Adrenal gland (tissue), 5 donors: ENCODE measurements around the gene HAVCR2.

Experiments
- POLR2A ChIP-seq, 2 donors: fragments of 450-650 bp; IDR thresholded peaks; one replicate each; pipeline ENCODE4 v1.6.1; 2017; ENCODE audit warnings: antibody characterized with exemption in 2 of 2, mild to moderate bottlenecking in 2 of 2, moderate library complexity in 1 of 2
- TF ChIP-seq, protein P1 (sequence below), 6 experiments: fragments of 450-650 bp in 4 of 6; fragments of 200-600 bp in 2 of 6; sonication (generic) in 1 of 6; IDR thresholded peaks; 1 replicate in 5 of 6; 2 replicates in 1 of 6; pipeline versions ENCODE4 v1.5.1 to v1.8.0; 2016 to 2021; ENCODE audit warnings: antibody characterized with exemption in 6 of 6, mild to moderate bottlenecking in 2 of 6, moderate library complexity in 1 of 6
- donor health status: DM: no; HTN: no; CAD: no.

DNA sequence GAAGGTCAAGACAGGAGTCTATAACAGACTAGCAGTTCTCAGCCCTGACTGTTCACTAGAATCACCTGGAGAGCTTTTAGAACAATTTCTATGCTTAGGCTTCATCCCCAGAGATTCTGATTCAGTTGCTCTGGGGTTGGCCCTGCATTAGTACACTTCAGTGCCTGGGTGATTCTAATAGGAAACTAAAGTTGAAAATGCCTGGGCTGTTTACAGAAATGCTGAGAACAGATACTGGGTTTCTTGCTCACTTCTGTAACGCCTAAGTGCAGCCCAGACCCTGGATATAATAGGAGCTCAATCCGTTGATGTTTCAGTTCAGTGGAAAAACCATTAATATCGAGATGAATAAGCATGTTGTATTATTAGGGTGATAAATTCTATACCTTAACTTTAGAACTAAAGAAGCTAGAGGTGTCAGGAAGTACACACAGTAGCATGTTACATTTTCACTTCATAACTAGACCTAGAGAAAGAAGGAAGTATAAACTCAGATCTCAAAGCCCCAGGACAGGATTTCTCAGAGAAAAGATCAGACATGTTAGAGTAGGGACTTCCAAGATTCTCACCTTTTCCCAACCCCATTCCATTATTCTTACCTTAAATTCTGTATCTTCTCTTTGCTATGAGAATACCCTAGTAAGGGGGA lies 20.4 kb downstream of the HAVCR2 start:
- TF ChIP-seq, protein P1, sequence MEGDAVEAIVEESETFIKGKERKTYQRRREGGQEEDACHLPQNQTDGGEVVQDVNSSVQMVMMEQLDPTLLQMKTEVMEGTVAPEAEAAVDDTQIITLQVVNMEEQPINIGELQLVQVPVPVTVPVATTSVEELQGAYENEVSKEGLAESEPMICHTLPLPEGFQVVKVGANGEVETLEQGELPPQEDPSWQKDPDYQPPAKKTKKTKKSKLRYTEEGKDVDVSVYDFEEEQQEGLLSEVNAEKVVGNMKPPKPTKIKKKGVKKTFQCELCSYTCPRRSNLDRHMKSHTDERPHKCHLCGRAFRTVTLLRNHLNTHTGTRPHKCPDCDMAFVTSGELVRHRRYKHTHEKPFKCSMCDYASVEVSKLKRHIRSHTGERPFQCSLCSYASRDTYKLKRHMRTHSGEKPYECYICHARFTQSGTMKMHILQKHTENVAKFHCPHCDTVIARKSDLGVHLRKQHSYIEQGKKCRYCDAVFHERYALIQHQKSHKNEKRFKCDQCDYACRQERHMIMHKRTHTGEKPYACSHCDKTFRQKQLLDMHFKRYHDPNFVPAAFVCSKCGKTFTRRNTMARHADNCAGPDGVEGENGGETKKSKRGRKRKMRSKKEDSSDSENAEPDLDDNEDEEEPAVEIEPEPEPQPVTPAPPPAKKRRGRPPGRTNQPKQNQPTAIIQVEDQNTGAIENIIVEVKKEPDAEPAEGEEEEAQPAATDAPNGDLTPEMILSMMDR (IDR thresholded peaks at IDR 0.05): no peak
- TF ChIP-seq POLR2A (IDR thresholded peaks at IDR 0.05): no peak
